GM12872 (cell line): Measurements from ENCODE around the gene EMX2.

Experiments used
- TF ChIP-seq, protein P1 (sequence below): IDR thresholded peaks from 3 replicates; pipeline ENCODE4 v1.5.1; 2011; ENCODE audit warnings: low read depth, mild to moderate bottlenecking, low read length, moderate library complexity; ENCODE audit not compliant: insufficient read depth

EMX2 gene

DNA sequence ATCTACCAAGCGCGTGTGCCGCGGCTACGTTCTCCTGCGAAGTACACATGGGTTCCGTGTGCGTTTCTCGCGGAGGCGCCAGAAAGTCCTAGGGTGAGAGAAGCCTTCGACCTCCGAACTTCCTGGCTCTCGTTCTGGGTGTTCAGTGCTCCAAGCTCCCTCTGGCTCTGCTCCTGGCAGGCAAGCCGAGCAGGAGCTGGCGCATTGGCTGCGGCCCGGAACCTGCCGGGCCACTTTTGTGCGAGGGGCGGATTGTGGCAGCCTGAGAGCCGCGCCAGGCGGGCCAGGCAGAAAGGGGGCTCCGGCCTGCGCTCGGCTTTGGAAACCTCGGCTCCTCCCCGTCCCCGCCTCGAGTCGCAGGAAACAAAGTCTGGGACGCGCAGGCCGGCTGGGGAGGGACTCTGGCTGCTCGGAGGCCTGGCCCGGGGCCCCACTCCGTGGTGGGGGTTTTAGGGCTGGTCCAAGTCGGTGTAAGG lies 9.6 kb downstream of the EMX2 start:
- TF ChIP-seq, protein P1, sequence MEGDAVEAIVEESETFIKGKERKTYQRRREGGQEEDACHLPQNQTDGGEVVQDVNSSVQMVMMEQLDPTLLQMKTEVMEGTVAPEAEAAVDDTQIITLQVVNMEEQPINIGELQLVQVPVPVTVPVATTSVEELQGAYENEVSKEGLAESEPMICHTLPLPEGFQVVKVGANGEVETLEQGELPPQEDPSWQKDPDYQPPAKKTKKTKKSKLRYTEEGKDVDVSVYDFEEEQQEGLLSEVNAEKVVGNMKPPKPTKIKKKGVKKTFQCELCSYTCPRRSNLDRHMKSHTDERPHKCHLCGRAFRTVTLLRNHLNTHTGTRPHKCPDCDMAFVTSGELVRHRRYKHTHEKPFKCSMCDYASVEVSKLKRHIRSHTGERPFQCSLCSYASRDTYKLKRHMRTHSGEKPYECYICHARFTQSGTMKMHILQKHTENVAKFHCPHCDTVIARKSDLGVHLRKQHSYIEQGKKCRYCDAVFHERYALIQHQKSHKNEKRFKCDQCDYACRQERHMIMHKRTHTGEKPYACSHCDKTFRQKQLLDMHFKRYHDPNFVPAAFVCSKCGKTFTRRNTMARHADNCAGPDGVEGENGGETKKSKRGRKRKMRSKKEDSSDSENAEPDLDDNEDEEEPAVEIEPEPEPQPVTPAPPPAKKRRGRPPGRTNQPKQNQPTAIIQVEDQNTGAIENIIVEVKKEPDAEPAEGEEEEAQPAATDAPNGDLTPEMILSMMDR = no peak

- TF ChIP-seq, protein P1 = no peak
These were observed 10.2 kb downstream of the EMX2 start for GRCh38 chr10:117552701-117553141.

GRCh38 chr10:117553142-117553814 lies 10.7 kb downstream of the EMX2 start:
- TF ChIP-seq, protein P1 = 0 out of 3 replicates have a peak, but pooled peaks have one; percentile 10

- TF ChIP-seq, protein P1 = no peak
These were observed 11.2 kb downstream of the EMX2 start for GRCh38 chr10:117553815-117554172.

GRCh38 chr10:117554241-117554814 lies 11.8 kb downstream of the EMX2 start:
- TF ChIP-seq, protein P1 = no peak

DNA sequence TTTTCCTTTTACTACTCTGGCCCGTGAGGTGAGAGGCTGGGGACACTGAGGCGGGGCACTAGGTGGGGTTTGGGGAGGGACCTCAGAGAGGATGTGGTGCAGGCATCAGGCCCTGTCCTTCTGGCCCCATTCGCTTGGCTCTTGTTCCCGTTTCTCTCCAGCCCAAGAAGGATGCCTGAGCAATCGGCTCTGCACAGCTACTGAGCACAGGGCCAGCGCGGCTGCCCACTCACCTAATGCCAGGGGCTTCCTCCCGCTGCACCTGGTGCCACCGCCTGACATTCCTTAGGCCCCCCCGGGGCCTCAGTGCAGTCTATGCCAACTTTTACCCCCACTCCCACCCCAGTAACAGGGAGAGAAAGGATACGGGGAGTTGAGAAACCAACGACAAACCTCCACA lies 12.5 kb downstream of the EMX2 start:
- TF ChIP-seq, protein P1 = no peak

DNA sequence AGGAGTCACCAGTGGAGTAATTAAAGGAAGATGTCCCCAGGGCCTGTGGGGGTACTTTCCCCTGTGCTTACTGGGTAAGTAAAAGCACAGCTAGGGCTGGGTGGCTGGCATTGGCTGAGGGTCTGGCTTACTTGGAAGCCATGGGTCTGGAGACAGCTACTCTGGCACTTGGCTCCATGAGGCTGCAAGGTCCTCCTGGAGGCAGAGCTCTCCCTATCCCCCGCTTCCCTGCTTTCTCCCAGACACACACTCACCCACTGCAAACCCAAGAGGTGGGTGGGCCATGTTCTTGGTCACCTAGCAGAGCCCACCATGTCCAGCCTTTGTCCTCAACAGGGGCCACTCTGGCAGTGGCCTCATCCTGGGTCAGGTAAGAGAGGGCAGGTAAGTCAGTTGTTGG lies 13.3 kb downstream of the EMX2 start:
- TF ChIP-seq, protein P1 = no peak
